ENCODE measurements around the gene TMEM18.

The TMEM18 gene

GRCh38 chr2:673016-673415, 4.2 kb downstream of the TMEM18 start:
- TF ChIP-seq EZH2 (IDR thresholded peaks at IDR 0.05) (no peak), FOXP2 (optimal IDR thresholded peaks at IDR 0.05; ENCODE audit: control extremely low read depth, extremely low read length, insufficient read depth) (no peak), POLR2AphosphoS5 (IDR thresholded peaks at IDR 0.05; ENCODE audit: borderline replicate concordance, low read depth, low read length) (no peak)
- DNase-seq (ENCODE audit: low read depth, low spot score), result no peak
- Histone ChIP-seq H3K4me3 (no peak overlapping the region), H3K9me3 (ENCODE audit: low read depth, low read length) (no peaks in the 10 kb centered on the region), H3K9ac (ENCODE audit: insufficient read length) (no peak overlapping the region), H3K27ac (no peak overlapping the region), H3K36me3 (ENCODE audit: insufficient read depth, low read length) (peaks cover 48% of the 10 kb centered on the region)

GRCh38 chr2:672606-672905, 4.7 kb downstream of the TMEM18 start:
- TF ChIP-seq POLR2AphosphoS5 (IDR thresholded peaks at IDR 0.05; ENCODE audit: borderline replicate concordance, low read depth, low read length), result no peak
- no peak for TF ChIP-seq FOXP2 (optimal IDR thresholded peaks at IDR 0.05; ENCODE audit: control extremely low read depth, extremely low read length, insufficient read depth)
- no peak for TF ChIP-seq EZH2 (IDR thresholded peaks at IDR 0.05)
- no peak for DNase-seq (ENCODE audit: low read depth, low spot score)
- Histone ChIP-seq H3K4me3 (no peak overlapping the region), H3K27ac (no peak overlapping the region), H3K9ac (ENCODE audit: insufficient read length) (no peak overlapping the region), H3K36me3 (ENCODE audit: insufficient read depth, low read length) (peaks cover 52% of the 10 kb centered on the region), H3K9me3 (ENCODE audit: low read depth, low read length) (no peaks in the 10 kb centered on the region)

GRCh38 chr2:671787-672605, 5.2 kb downstream of the TMEM18 start:
- Histone ChIP-seq H3K9ac (ENCODE audit: insufficient read length) (no peak overlapping the region), H3K36me3 (ENCODE audit: insufficient read depth, low read length) (peaks cover 58% of the 10 kb centered on the region)

GRCh38 chr2:671072-671471, 6.1 kb downstream of the TMEM18 start:
- no peak for DNase-seq (ENCODE audit: low read depth, low spot score)
- Histone ChIP-seq H3K36me3 (ENCODE audit: insufficient read depth, low read length) (peaks cover 67% of the 10 kb centered on the region), H3K4me3 (no peak overlapping the region), H3K9me3 (ENCODE audit: low read depth, low read length) (0 out of 2 replicates have a peak, but pooled peaks cover under 1% of the 10 kb centered on the region), H3K27ac (no peak overlapping the region), H3K9ac (ENCODE audit: insufficient read length) (no peak overlapping the region)
- no peak for TF ChIP-seq POLR2AphosphoS5 (IDR thresholded peaks at IDR 0.05; ENCODE audit: borderline replicate concordance, low read depth, low read length)
- no peak for TF ChIP-seq FOXP2 (optimal IDR thresholded peaks at IDR 0.05; ENCODE audit: control extremely low read depth, extremely low read length, insufficient read depth)
- no peak for TF ChIP-seq EZH2 (IDR thresholded peaks at IDR 0.05)

More at GRCh38 chr2:671787-672605, 5.2 kb downstream of the TMEM18 start:
- DNase-seq (ENCODE audit: low read depth, low spot score), result no peak
- no peaks in the 10 kb centered on the region for H3K9me3 ChIP-seq (ENCODE audit: low read depth, low read length)
- no peak overlapping the region for H3K4me3 ChIP-seq
- no peak overlapping the region for H3K27ac ChIP-seq
- TF ChIP-seq POLR2AphosphoS5 (IDR thresholded peaks at IDR 0.05; ENCODE audit: borderline replicate concordance, low read depth, low read length) (no peak), EZH2 (IDR thresholded peaks at IDR 0.05) (no peak), FOXP2 (optimal IDR thresholded peaks at IDR 0.05; ENCODE audit: control extremely low read depth, extremely low read length, insufficient read depth) (no peak)

- TF ChIP-seq POLR2AphosphoS5 (IDR thresholded peaks at IDR 0.05; ENCODE audit: borderline replicate concordance, low read depth, low read length) (no peak), EZH2 (IDR thresholded peaks at IDR 0.05) (no peak), FOXP2 (optimal IDR thresholded peaks at IDR 0.05; ENCODE audit: control extremely low read depth, extremely low read length, insufficient read depth) (no peak)
- Histone ChIP-seq H3K27ac (no peak overlapping the region), H3K36me3 (ENCODE audit: insufficient read depth, low read length) (peaks cover 71% of the 10 kb centered on the region), H3K9ac (ENCODE audit: insufficient read length) (no peak overlapping the region), H3K9me3 (ENCODE audit: low read depth, low read length) (0 out of 2 replicates have a peak, but pooled peaks cover 4% of the 10 kb centered on the region), H3K4me3 (no peak overlapping the region)
- DNase-seq (ENCODE audit: low read depth, low spot score), result no peak
Measured at GRCh38 chr2:670637-671036, 6.6 kb downstream of the TMEM18 start.

GRCh38 chr2:669323-669722, 7.9 kb downstream of the TMEM18 start:
- H3K36me3 ChIP-seq (ENCODE audit: insufficient read depth, low read length), result peaks cover 80% of the 10 kb centered on the region

GRCh38 chr2:668000-668398, 9.2 kb downstream of the TMEM18 start:
- Histone ChIP-seq H3K4me3 (no peak overlapping the region), H3K9ac (ENCODE audit: insufficient read length) (no peak overlapping the region), H3K36me3 (ENCODE audit: insufficient read depth, low read length) (peaks cover 86% of the 10 kb centered on the region), H3K9me3 (ENCODE audit: low read depth, low read length) (0 out of 2 replicates have a peak, but pooled peaks cover 4% of the 10 kb centered on the region), H3K27ac (no peak overlapping the region)
- no peak for DNase-seq (ENCODE audit: low read depth, low spot score)
- TF ChIP-seq POLR2AphosphoS5 (IDR thresholded peaks at IDR 0.05; ENCODE audit: borderline replicate concordance, low read depth, low read length), result no peak
- no peak for TF ChIP-seq FOXP2 (optimal IDR thresholded peaks at IDR 0.05; ENCODE audit: control extremely low read depth, extremely low read length, insufficient read depth)
- TF ChIP-seq EZH2 (IDR thresholded peaks at IDR 0.05), result no peak

More at GRCh38 chr2:669323-669722, 7.9 kb downstream of the TMEM18 start:
- TF ChIP-seq EZH2 (IDR thresholded peaks at IDR 0.05) (no peak), FOXP2 (optimal IDR thresholded peaks at IDR 0.05; ENCODE audit: control extremely low read depth, extremely low read length, insufficient read depth) (no peak), POLR2AphosphoS5 (IDR thresholded peaks at IDR 0.05; ENCODE audit: borderline replicate concordance, low read depth, low read length) (no peak)
- no peak overlapping the region for H3K4me3 ChIP-seq
- no peak overlapping the region for H3K9ac ChIP-seq (ENCODE audit: insufficient read length)
- 0 out of 2 replicates have a peak, but pooled peaks cover 4% of the 10 kb centered on the region for H3K9me3 ChIP-seq (ENCODE audit: low read depth, low read length)
- no peak for DNase-seq (ENCODE audit: low read depth, low spot score)
- no peak overlapping the region for H3K27ac ChIP-seq

GRCh38 chr2:667332-667999, 9.7 kb downstream of the TMEM18 start:
- Histone ChIP-seq H3K4me3 (no peak overlapping the region), H3K27ac (no peak overlapping the region), H3K9me3 (ENCODE audit: low read depth, low read length) (0 out of 2 replicates have a peak, but pooled peaks cover 4% of the 10 kb centered on the region), H3K9ac (ENCODE audit: insufficient read length) (no peak overlapping the region), H3K36me3 (ENCODE audit: insufficient read depth, low read length) (peaks cover 80% of the 10 kb centered on the region)
- DNase-seq (ENCODE audit: low read depth, low spot score), result no peak
- TF ChIP-seq POLR2AphosphoS5 (IDR thresholded peaks at IDR 0.05; ENCODE audit: borderline replicate concordance, low read depth, low read length), result no peak
- no peak for TF ChIP-seq EZH2 (IDR thresholded peaks at IDR 0.05)
- no peak for TF ChIP-seq FOXP2 (optimal IDR thresholded peaks at IDR 0.05; ENCODE audit: control extremely low read depth, extremely low read length, insufficient read depth)

Measured in SK-N-MC (cell line).